Sigmoid colon (tissue), 3 donors: ENCODE results near the gene AHCYL2.

Experiments
- CTCF ChIP-seq, 4 experiments: fragments of 450-650 bp in 3 of 4; fragments of 200-600 bp in 1 of 4; IDR thresholded peaks; one replicate each; pipeline ENCODE4 v1.5.1; 2016 to 2019; ENCODE audit warnings: antibody characterized with exemption in 4 of 4, mild to moderate bottlenecking in 3 of 4, moderate library complexity in 2 of 4
- POLR2A ChIP-seq, 2 donors: fragments of 450-650 bp; IDR thresholded peaks; one replicate each; pipeline ENCODE4 v1.6.1; 2016; ENCODE audit warnings: antibody characterized with exemption in 2 of 2, mild to moderate bottlenecking in 2 of 2, moderate library complexity in 2 of 2

- no peak for TF ChIP-seq POLR2A (IDR thresholded peaks at IDR 0.05)
- TF ChIP-seq CTCF (IDR thresholded peaks at IDR 0.05) = no peak
Measured at GRCh38 chr7:129222064-129222463, 2.8 kb upstream of the AHCYL2 start.
